HFFc6 (cell line): Measurements from ENCODE around the gene MIP. TPM values are rescaled to one million over a fixed set of nuclear protein-coding genes. Genes with fewer than 3 reads are reported as not detected.

Experiments used
- DNase-seq: peaks from one replicate; pipeline ENCODE4 v3.0.0-alpha.2; 2018
- H3K27ac Mint-ChIP-seq: 2 replicates; pipeline ENCODE4 v1.8.0; 2020; ENCODE audit warnings: mild to moderate bottlenecking, mixed read lengths
- H3K27me3 Mint-ChIP-seq: 2 replicates; pipeline ENCODE4 v1.8.0; 2021; ENCODE audit warnings: mild to moderate bottlenecking, moderate library complexity, mixed read lengths; ENCODE audit not compliant: insufficient read depth
- H3K36me3 Mint-ChIP-seq: 2 replicates; pipeline ENCODE4 v1.8.0; 2021; ENCODE audit warnings: low read depth, mixed read lengths
- H3K4me1 Mint-ChIP-seq: 2 replicates; pipeline ENCODE4 v1.8.0; 2020; ENCODE audit warnings: low read depth, mixed read lengths
- H3K4me3 Mint-ChIP-seq: 2 replicates; pipeline ENCODE4 v1.8.0; 2020; ENCODE audit warnings: mild to moderate bottlenecking, moderate library complexity, mixed read lengths
- H3K9me3 Mint-ChIP-seq: 2 replicates; pipeline ENCODE4 v1.8.0; 2020; ENCODE audit warnings: mild to moderate bottlenecking, mixed read lengths
- total RNA-seq, 6 experiments: library from RNA; stranded (reverse); fragmentation: NEBNext Ultra II Directional; extraction: Animal tissue kit (Norgen Biotek cat#: 25700); gene quantifications; 2 replicates in 1 of 6; 3 replicates in 5 of 6; pipeline ENCODE4 v1.2.3, GENCODE V29; 2021
- TF ChIP-seq, protein P1 (sequence below): fragments of 200-600 bp; sonication (generic); IDR thresholded peaks from 2 replicates; pipeline ENCODE4 v1.5.0; 2021; ENCODE audit warnings: antibody characterized with exemption, mild to moderate bottlenecking

The MIP gene
- total RNA-seq, 6 experiments from 2014 or later, result 0.28 TPM; not detected in 5

DNA sequence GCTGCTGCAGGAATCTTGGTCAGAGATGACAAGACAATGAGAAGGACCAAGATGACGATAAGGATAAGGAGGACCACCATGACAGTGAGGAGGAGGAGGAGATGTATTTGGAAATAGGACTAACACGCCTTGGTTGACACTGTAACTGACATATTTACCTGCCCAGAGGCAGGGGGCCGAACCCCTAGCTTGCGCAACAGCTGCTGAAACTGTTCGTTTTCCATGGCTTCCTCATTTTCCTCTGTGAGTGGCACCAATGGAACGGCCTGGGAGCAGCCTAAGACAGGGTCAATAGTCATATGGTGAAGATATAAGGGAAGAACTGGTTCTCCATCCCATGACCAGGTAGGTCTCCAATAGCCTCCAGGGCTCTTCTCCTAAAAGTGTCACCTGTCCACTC is 34.0 kb downstream of the MIP start:
- Mint-ChIP-seq H3K9me3 (no peaks in the 10 kb centered on the region), H3K4me1 (no peaks in the 10 kb centered on the region), H3K27ac (no peak overlapping the region), H3K36me3 (peaks cover 18% of the 10 kb centered on the region), H3K27me3 (peaks cover 2% of the 10 kb centered on the region; the same call in 1 of the 2 replicates), H3K4me3 (no peak overlapping the region)
- no peak for DNase-seq
- TF ChIP-seq, protein P1, sequence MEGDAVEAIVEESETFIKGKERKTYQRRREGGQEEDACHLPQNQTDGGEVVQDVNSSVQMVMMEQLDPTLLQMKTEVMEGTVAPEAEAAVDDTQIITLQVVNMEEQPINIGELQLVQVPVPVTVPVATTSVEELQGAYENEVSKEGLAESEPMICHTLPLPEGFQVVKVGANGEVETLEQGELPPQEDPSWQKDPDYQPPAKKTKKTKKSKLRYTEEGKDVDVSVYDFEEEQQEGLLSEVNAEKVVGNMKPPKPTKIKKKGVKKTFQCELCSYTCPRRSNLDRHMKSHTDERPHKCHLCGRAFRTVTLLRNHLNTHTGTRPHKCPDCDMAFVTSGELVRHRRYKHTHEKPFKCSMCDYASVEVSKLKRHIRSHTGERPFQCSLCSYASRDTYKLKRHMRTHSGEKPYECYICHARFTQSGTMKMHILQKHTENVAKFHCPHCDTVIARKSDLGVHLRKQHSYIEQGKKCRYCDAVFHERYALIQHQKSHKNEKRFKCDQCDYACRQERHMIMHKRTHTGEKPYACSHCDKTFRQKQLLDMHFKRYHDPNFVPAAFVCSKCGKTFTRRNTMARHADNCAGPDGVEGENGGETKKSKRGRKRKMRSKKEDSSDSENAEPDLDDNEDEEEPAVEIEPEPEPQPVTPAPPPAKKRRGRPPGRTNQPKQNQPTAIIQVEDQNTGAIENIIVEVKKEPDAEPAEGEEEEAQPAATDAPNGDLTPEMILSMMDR, result no peak

DNA sequence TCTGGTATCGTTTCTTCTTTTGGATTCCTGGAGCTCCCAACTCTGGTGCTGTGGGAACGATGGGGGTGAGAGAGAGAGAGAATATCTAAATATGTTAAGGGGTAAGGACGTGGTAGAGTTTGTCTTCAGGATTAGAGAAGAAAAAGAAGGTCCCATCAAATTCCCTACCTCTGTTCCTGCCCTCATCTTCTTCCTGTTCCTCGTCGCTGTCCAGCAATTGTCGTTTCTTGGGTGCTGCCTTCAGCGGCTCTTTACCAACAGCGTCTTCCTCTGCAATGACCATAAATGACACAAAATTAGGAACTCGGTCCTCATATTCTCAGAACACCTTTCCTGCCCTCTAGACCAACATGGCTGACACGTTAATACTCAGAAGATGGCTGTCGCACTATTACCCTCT is 36.7 kb downstream of the MIP start:
- Mint-ChIP-seq H3K27ac (no peak overlapping the region), H3K4me1 (no peaks in the 10 kb centered on the region), H3K27me3 (peaks cover 2% of the 10 kb centered on the region; the same call in 1 of the 2 replicates), H3K36me3 (peaks cover 18% of the 10 kb centered on the region), H3K4me3 (no peak overlapping the region), H3K9me3 (no peaks in the 10 kb centered on the region)
- TF ChIP-seq, protein P1, result no peak
- no peak for DNase-seq

DNA sequence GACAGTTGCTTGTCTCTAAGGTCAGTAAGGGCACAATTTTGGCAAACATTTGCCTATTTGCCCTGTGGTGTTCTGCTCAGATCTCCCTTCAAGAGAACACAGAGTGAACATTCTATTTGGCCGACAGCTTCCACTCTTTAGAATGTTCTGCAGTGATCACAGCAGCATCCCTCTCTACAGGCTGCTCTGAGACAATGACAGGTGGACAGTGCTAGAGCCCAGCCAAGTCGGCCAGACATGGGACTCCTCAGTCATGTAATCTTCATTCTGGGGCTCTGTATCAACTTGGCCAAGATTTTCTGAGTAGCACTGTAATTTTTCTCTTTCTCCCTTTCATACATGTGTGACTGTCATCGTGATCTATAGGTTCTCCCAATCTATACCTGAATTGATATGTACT is 40.1 kb downstream of the MIP start:
- no peaks in the 10 kb centered on the region for H3K9me3 Mint-ChIP-seq
- H3K27ac Mint-ChIP-seq, result no peak overlapping the region
- H3K4me3 Mint-ChIP-seq, result no peak overlapping the region
- H3K27me3 Mint-ChIP-seq, result no peaks in the 10 kb centered on the region; the same call in 1 of the 2 replicates
- no peaks in the 10 kb centered on the region for H3K4me1 Mint-ChIP-seq
- TF ChIP-seq, protein P1, result no peak
- peaks cover 9% of the 10 kb centered on the region for H3K36me3 Mint-ChIP-seq
- DNase-seq, result no peak

DNA sequence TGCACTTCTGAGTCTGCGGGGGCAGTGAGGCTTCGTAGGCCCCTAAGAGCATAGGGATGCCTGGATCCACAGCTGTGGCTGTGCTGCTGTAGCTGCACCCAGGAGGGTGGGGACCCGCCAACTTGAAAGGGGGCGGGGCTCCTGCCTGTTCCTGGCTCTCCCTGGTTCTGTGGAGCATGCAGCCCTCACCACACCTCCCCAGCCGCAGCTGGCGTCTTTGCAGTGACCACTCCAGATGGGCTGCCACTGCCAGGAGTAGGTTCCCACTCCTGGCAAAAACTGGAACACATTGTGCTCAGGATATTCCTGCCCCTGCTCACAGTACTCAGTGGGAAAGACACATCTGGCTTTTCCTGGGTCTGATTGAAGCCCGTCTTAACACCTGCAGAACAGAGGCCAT is 41.1 kb downstream of the MIP start:
- Mint-ChIP-seq H3K9me3 (no peaks in the 10 kb centered on the region), H3K27me3 (no peaks in the 10 kb centered on the region; the same call in 1 of the 2 replicates), H3K36me3 (peaks cover 5% of the 10 kb centered on the region; the same call in 1 of the 2 replicates), H3K4me1 (no peaks in the 10 kb centered on the region), H3K4me3 (no peak overlapping the region), H3K27ac (no peak overlapping the region)
- no peak for DNase-seq
- TF ChIP-seq, protein P1, result no peak

DNA sequence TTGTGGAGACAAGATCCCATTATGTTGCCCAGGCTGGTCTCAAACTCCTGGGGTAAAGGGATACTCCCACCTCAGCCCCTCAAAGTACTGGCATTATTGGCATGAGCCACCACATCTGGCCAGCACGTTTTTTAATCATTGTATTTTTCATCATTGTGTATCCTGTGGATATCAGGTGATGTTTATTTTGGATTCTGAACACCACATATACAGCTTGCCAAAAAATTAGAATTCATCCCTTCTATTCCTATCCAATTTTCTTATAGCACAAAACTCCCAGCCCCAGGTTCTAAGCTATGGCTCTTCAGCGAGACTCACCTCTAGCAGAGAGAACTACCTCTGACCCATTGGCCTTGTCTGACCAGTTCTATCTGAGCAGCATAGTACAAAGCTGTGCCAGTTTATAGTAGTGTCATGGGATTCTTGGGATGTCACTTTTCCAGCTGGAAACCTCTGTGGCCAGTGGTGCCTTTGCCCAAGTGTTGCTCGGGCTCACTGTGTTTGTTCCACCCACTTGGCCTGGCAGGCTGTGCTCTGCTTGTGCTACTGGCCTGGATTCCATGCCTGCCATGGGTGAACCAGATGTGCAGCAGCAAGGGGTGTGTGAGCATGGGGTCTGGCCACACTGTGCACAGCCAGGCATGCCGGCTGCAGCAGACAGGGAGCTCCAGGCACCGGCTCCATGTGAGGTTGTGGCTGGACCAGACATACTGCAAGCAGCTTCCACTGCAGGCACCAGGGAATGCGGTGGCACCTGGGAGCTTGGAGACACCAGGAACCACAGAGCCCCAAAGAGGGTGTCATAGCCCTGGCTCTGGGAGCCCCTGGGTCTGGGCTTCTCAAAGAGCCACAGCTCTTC is 42.4 kb downstream of the MIP start:
- TF ChIP-seq, protein P1, result no peak
- Mint-ChIP-seq H3K4me3 (no peak overlapping the region), H3K27me3 (peaks cover 5% of the 10 kb centered on the region), H3K36me3 (no peaks in the 10 kb centered on the region), H3K4me1 (no peaks in the 10 kb centered on the region), H3K27ac (no peak overlapping the region), H3K9me3 (no peaks in the 10 kb centered on the region)
- DNase-seq, result no peak
